HG03571 (cell line): ENCODE measurements around the gene PRKCE.

Experiments
- ATAC-seq: cut with Tn5 transposase; IDR thresholded peaks from one replicate; pipeline ENCODE4 v1.9.1; 2021; ENCODE audit not compliant: unreplicated experiment

Gene PRKCE

GRCh38 chr2:45951025-45951727, 299.7 kb downstream of the PRKCE start:
- no peak for ATAC-seq

GRCh38 chr2:45952591-45952990, 301.1 kb downstream of the PRKCE start:
- ATAC-seq: no peak

GRCh38 chr2:45953376-45954027, 302.0 kb downstream of the PRKCE start:
- ATAC-seq: no peak

GRCh38 chr2:45954233-45954850, 302.9 kb downstream of the PRKCE start:
- ATAC-seq: no peak

GRCh38 chr2:45957533-45958227, 306.2 kb downstream of the PRKCE start:
- no peak for ATAC-seq

GRCh38 chr2:45960057-45960863, 308.8 kb downstream of the PRKCE start:
- no peak for ATAC-seq

- no peak for ATAC-seq
These were observed 310.9 kb downstream of the PRKCE start for GRCh38 chr2:45962177-45962921.

- no peak for ATAC-seq
These were observed 312.3 kb downstream of the PRKCE start for GRCh38 chr2:45963816-45964215.

GRCh38 chr2:45964223-45964841, 312.9 kb downstream of the PRKCE start:
- no peak for ATAC-seq

GRCh38 chr2:45964906-45965305, 313.4 kb downstream of the PRKCE start:
- no peak for ATAC-seq

- no peak for ATAC-seq
These were observed 314.5 kb downstream of the PRKCE start for GRCh38 chr2:45965871-45966498.

- no peak for ATAC-seq
These were observed 317.6 kb downstream of the PRKCE start for GRCh38 chr2:45968946-45969584.

- no peak for ATAC-seq
These were observed 322.0 kb downstream of the PRKCE start for GRCh38 chr2:45973426-45973825.

GRCh38 chr2:45974056-45974455, 322.6 kb downstream of the PRKCE start:
- peak; percentile 81 for ATAC-seq

- ATAC-seq: peak; percentile 49
These were observed 323.4 kb downstream of the PRKCE start for GRCh38 chr2:45974762-45975408.

- no peak for ATAC-seq
These were observed 324.5 kb downstream of the PRKCE start for GRCh38 chr2:45975752-45976517.

GRCh38 chr2:45978302-45978859, 326.9 kb downstream of the PRKCE start:
- no peak for ATAC-seq
